Karpas-422 (cell line): Measurements from ENCODE around the gene PSTPIP1. TPM values are rescaled to one million over a fixed set of nuclear protein-coding genes. Genes with fewer than 3 reads are reported as not detected.
A peak's percentile ranks its signal among the peaks of the same experiment; 100 is the strongest.

Source experiments
- DNase-seq: peaks from one replicate; pipeline ENCODE4 v3.0.0-alpha.2; 2015
- H2AFZ ChIP-seq: fragments of 200-600 bp; sonication (generic); 2 replicates; pipeline ENCODE4 v1.6.1; 2014; ENCODE audit warnings: antibody characterized with exemption, low read length, mixed read lengths
- H3K27ac ChIP-seq: fragments of 200-600 bp; sonication (generic); 2 replicates; pipeline ENCODE4 v1.5.1; 2014; ENCODE audit warnings: mild to moderate bottlenecking, low read length, moderate library complexity
- H3K27me3 ChIP-seq: fragments of 200-600 bp; sonication (generic); 2 replicates; pipeline ENCODE4 v1.6.1; 2014; ENCODE audit warnings: low read length, mixed read lengths
- H3K36me3 ChIP-seq: fragments of 200-600 bp; sonication (generic); 2 replicates; pipeline ENCODE4 v1.6.1; 2014; ENCODE audit warnings: low read length, mixed read lengths; ENCODE audit not compliant: insufficient read depth
- H3K4me1 ChIP-seq: fragments of 200-600 bp; sonication (generic); 2 replicates; pipeline ENCODE4 v1.6.1; 2014; ENCODE audit warnings: mild to moderate bottlenecking, low read length, mixed read lengths
- H3K4me2 ChIP-seq: fragments of 200-600 bp; sonication (generic); 2 replicates; pipeline ENCODE4 v1.6.1; 2014; ENCODE audit warnings: low read length, low read depth, mild to moderate bottlenecking; ENCODE audit not compliant: poor library complexity, severe bottlenecking
- H3K4me3 ChIP-seq: fragments of 200-600 bp; sonication (generic); 2 replicates; pipeline ENCODE4 v1.5.1; 2014; ENCODE audit warnings: mild to moderate bottlenecking, antibody characterized with exemption, low read length, mixed read lengths
- H3K79me2 ChIP-seq: fragments of 200-600 bp; sonication (generic); 2 replicates; pipeline ENCODE4 v1.6.1; 2014; ENCODE audit warnings: mild to moderate bottlenecking, low read length, mixed read lengths
- H3K9ac ChIP-seq: fragments of 200-600 bp; sonication (generic); 2 replicates; pipeline ENCODE4 v1.6.0; 2014; ENCODE audit warnings: low read length
- H3K9me2 ChIP-seq: fragments of 200-600 bp; sonication (generic), shearing (Covaris generic); replicated peaks from 2 replicates; pipeline ENCODE4 v1.6.0; 2014; ENCODE audit warnings: mild to moderate bottlenecking, low read length, moderate library complexity; ENCODE audit not compliant: insufficient read depth
- H3K9me3 ChIP-seq: fragments of 300-700, 200-600 bp; sonication (generic); 2 replicates; pipeline ENCODE4 v1.6.1; 2014; ENCODE audit warnings: low read length, mixed read lengths
- H4K20me1 ChIP-seq: fragments of 200-600 bp; sonication (generic); 2 replicates; pipeline ENCODE4 v1.6.1; 2014; ENCODE audit warnings: mild to moderate bottlenecking, antibody characterized with exemption, low read length, low read depth; ENCODE audit not compliant: insufficient read depth
- total RNA-seq: library from RNA; depleted of rRNA; stranded (reverse); fragments of >200 nt; shearing (Covaris generic); gene quantifications from 2 replicates; pipeline ENCODE4 v1.2.3, GENCODE V29; 2014; ENCODE audit warnings: low replicate concordance

Gene PSTPIP1
- total RNA-seq, 1 experiment from 2014 or later, result 13.1 TPM

GRCh38 chr15:77032647-77033416 is 37.9 kb downstream of the PSTPIP1 start:
- Histone ChIP-seq H4K20me1 (no peaks in the 10 kb centered on the region), H3K4me1 (peaks cover 32% of the 10 kb centered on the region), H2AFZ (no peak overlapping the region), H3K36me3 (peaks cover 18% of the 10 kb centered on the region), H3K27me3 (no peaks in the 10 kb centered on the region), H3K9me2 (no peaks in the 10 kb centered on the region), H3K4me2 (no peak overlapping the region), H3K9me3 (peaks cover 4% of the 10 kb centered on the region; the same call in 1 of the 2 replicates), H3K9ac (no peak overlapping the region), H3K27ac (no peak overlapping the region), H3K4me3 (no peak overlapping the region), H3K79me2 (no peaks in the 10 kb centered on the region)
- no peak for DNase-seq

GRCh38 chr15:77033417-77033728 is 38.4 kb downstream of the PSTPIP1 start:
- Histone ChIP-seq H3K9ac (no peak overlapping the region), H2AFZ (no peak overlapping the region), H4K20me1 (no peaks in the 10 kb centered on the region), H3K79me2 (no peaks in the 10 kb centered on the region), H3K4me1 (peaks cover 32% of the 10 kb centered on the region), H3K9me2 (no peaks in the 10 kb centered on the region), H3K27me3 (no peaks in the 10 kb centered on the region), H3K4me2 (no peak overlapping the region), H3K9me3 (peaks cover 4% of the 10 kb centered on the region; the same call in 1 of the 2 replicates), H3K4me3 (no peak overlapping the region), H3K36me3 (peaks cover 18% of the 10 kb centered on the region), H3K27ac (no peak overlapping the region)
- no peak for DNase-seq

GRCh38 chr15:77033729-77034671 is 39.1 kb downstream of the PSTPIP1 start:
- Histone ChIP-seq H2AFZ (no peak overlapping the region), H3K9me2 (no peaks in the 10 kb centered on the region), H3K9ac (no peak overlapping the region), H3K36me3 (peaks cover 18% of the 10 kb centered on the region), H3K27ac (no peak overlapping the region), H3K79me2 (no peaks in the 10 kb centered on the region), H3K9me3 (peaks cover 4% of the 10 kb centered on the region; the same call in 1 of the 2 replicates), H3K27me3 (no peaks in the 10 kb centered on the region), H3K4me2 (no peak overlapping the region), H4K20me1 (no peaks in the 10 kb centered on the region), H3K4me1 (peaks cover 32% of the 10 kb centered on the region), H3K4me3 (no peak overlapping the region)
- DNase-seq, result no peak

- Histone ChIP-seq H3K79me2 (no peaks in the 10 kb centered on the region), H3K9ac (no peak overlapping the region), H3K27me3 (no peaks in the 10 kb centered on the region), H3K36me3 (peaks cover 18% of the 10 kb centered on the region), H3K4me2 (no peak overlapping the region), H3K4me3 (no peak overlapping the region), H3K9me3 (peaks cover 4% of the 10 kb centered on the region; the same call in 1 of the 2 replicates), H4K20me1 (no peaks in the 10 kb centered on the region), H3K27ac (no peak overlapping the region), H2AFZ (no peak overlapping the region), H3K9me2 (no peaks in the 10 kb centered on the region), H3K4me1 (peaks cover 26% of the 10 kb centered on the region)
- peak; percentile 86 for DNase-seq
These were observed 40.0 kb downstream of the PSTPIP1 start for GRCh38 chr15:77034695-77035489.

- Histone ChIP-seq H2AFZ (no peak overlapping the region), H3K79me2 (no peaks in the 10 kb centered on the region), H3K27ac (no peak overlapping the region), H3K9me2 (no peaks in the 10 kb centered on the region), H3K36me3 (peaks cover 18% of the 10 kb centered on the region), H4K20me1 (no peaks in the 10 kb centered on the region), H3K9me3 (peaks cover 4% of the 10 kb centered on the region; the same call in 1 of the 2 replicates), H3K4me3 (no peak overlapping the region), H3K4me2 (no peak overlapping the region), H3K9ac (no peak overlapping the region), H3K27me3 (no peaks in the 10 kb centered on the region), H3K4me1 (peaks cover 21% of the 10 kb centered on the region)
- no peak for DNase-seq
These were observed 40.7 kb downstream of the PSTPIP1 start for GRCh38 chr15:77035584-77035983.

GRCh38 chr15:77035999-77036471 is 41.1 kb downstream of the PSTPIP1 start:
- no peaks in the 10 kb centered on the region for H4K20me1 ChIP-seq
- peaks cover 4% of the 10 kb centered on the region; the same call in 1 of the 2 replicates for H3K9me3 ChIP-seq
- no peak overlapping the region for H3K4me2 ChIP-seq
- DNase-seq, result no peak
- H3K27ac ChIP-seq, result no peak overlapping the region
- H3K79me2 ChIP-seq, result no peaks in the 10 kb centered on the region
- H3K36me3 ChIP-seq, result peaks cover 18% of the 10 kb centered on the region
- H3K4me3 ChIP-seq, result no peak overlapping the region
- H3K9me2 ChIP-seq, result no peaks in the 10 kb centered on the region
- H3K27me3 ChIP-seq, result no peaks in the 10 kb centered on the region
- no peak overlapping the region for H3K9ac ChIP-seq
- H2AFZ ChIP-seq, result no peak overlapping the region
- peaks cover 21% of the 10 kb centered on the region for H3K4me1 ChIP-seq

GRCh38 chr15:77036537-77037387 is 41.8 kb downstream of the PSTPIP1 start:
- Histone ChIP-seq H3K4me1 (peaks cover 14% of the 10 kb centered on the region), H3K4me3 (no peak overlapping the region), H4K20me1 (no peaks in the 10 kb centered on the region), H3K9me3 (peaks cover 4% of the 10 kb centered on the region; the same call in 1 of the 2 replicates), H3K36me3 (peaks cover 21% of the 10 kb centered on the region), H3K79me2 (no peaks in the 10 kb centered on the region), H3K9ac (no peak overlapping the region), H3K27me3 (no peaks in the 10 kb centered on the region), H3K4me2 (no peak overlapping the region), H2AFZ (no peak overlapping the region), H3K9me2 (no peaks in the 10 kb centered on the region), H3K27ac (no peak overlapping the region)
- DNase-seq, result no peak
